ENCODE data around the gene CDH13.

DNA sequence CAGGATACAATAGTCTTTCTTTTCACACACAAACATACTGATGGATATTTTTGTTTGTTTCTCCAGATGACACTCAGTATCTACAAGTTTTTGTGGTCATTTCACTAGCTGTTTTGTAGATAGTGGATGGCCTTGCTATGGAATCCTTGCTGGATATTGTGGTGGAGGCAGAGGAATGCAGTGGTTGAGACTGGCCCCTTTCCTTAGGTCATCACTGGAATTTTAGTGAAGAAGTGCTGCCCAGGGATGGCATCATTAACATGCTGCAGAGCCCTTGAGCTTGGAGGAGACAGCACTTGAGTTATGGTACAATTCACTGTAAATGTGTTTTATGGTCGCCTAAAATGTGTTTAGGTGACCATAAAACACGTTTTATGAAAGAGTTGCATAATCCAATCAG is 725.1 kb downstream of the CDH13 start:
- TF ChIP-seq CEBPB (IDR thresholded peaks at IDR 0.05; ENCODE audit: low read depth, low read length) (no peak), EZH2 (IDR thresholded peaks at IDR 0.05; ENCODE audit: low read depth, low read length, severe bottlenecking) (no peak), NRF1 (IDR thresholded peaks at IDR 0.05; ENCODE audit: low read depth, low read length) (no peak)
